ENCODE results near the gene GARIN5B. TPM values are rescaled to one million over a fixed set of nuclear protein-coding genes. Genes with fewer than 3 reads are reported as not detected.
"Not testable (repeated sequence)": the region's sequence is repeated elsewhere in the genome, so short reads cannot be mapped to it uniquely, and the experiment has no call there.

Gene GARIN5B
- total RNA-seq, 1 donor from 2014 or later = not detected

DNA sequence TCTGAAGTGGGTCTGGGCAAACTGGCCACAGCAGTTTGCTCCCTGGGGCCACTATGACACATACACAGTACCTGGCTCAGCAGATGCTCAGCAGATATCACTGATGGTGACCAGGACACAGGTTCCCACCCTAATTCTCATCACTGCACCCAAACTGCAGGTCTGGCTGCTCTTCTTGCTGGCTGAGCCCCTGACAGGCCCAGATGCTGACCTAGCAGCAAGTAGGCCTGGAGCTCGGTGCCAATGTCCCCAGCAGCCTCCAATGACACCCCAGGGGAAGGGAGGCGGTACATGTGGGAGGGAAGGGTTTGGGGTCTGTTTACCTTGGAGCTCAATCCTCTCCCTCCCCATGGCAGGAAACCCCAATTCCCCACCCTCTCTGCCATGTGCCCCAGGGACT is 39.4 kb upstream of the GARIN5B start:
- no peak overlapping the region for H3K4me3 ChIP-seq (ENCODE audit: low read length in 3 of 3)
- H3K4me1 ChIP-seq (ENCODE audit: control insufficient read depth in 3 of 3, insufficient read depth in 3 of 3, low read length in 3 of 3) = peaks cover 6 to 9% (median 8%) of the 10 kb centered on the region in 3 donors
- no peak overlapping the region for H3K27ac ChIP-seq (ENCODE audit: low read depth, low read length)
- peaks cover 8 to 17% (median 10%) of the 10 kb centered on the region in 3 donors for H3K36me3 ChIP-seq (ENCODE audit: control insufficient read depth in 3 of 3, insufficient read depth in 3 of 3, low read length in 3 of 3)
- H3K9me3 ChIP-seq (ENCODE audit: control insufficient read depth in 3 of 3, low read length in 3 of 3) = no peaks in the 10 kb centered on the region
- no peaks in the 10 kb centered on the region for H3K27me3 ChIP-seq (ENCODE audit: control insufficient read depth in 3 of 3, insufficient read depth in 3 of 3, low read length in 3 of 3)
- no peak overlapping the region for H3K9ac ChIP-seq (ENCODE audit: low read depth in 1 of 3, low read length in 3 of 3)

GRCh38 chr19:55401390-55401789 is 38.3 kb upstream of the GARIN5B start:
- H3K36me3 ChIP-seq (ENCODE audit: control insufficient read depth in 3 of 3, insufficient read depth in 3 of 3, low read length in 3 of 3) = peaks cover 8 to 17% (median 10%) of the 10 kb centered on the region in 3 donors
- H3K4me3 ChIP-seq (ENCODE audit: low read length in 3 of 3); H3K4me1 ChIP-seq (ENCODE audit: control insufficient read depth in 3 of 3, insufficient read depth in 3 of 3, low read length in 3 of 3); H3K27ac ChIP-seq (ENCODE audit: low read depth, low read length); H3K27me3 ChIP-seq (ENCODE audit: control insufficient read depth in 3 of 3, insufficient read depth in 3 of 3, low read length in 3 of 3); H3K9me3 ChIP-seq (ENCODE audit: control insufficient read depth in 3 of 3, low read length in 3 of 3); H3K9ac ChIP-seq (ENCODE audit: low read depth in 1 of 3, low read length in 3 of 3): not testable (repeated sequence)

DNA sequence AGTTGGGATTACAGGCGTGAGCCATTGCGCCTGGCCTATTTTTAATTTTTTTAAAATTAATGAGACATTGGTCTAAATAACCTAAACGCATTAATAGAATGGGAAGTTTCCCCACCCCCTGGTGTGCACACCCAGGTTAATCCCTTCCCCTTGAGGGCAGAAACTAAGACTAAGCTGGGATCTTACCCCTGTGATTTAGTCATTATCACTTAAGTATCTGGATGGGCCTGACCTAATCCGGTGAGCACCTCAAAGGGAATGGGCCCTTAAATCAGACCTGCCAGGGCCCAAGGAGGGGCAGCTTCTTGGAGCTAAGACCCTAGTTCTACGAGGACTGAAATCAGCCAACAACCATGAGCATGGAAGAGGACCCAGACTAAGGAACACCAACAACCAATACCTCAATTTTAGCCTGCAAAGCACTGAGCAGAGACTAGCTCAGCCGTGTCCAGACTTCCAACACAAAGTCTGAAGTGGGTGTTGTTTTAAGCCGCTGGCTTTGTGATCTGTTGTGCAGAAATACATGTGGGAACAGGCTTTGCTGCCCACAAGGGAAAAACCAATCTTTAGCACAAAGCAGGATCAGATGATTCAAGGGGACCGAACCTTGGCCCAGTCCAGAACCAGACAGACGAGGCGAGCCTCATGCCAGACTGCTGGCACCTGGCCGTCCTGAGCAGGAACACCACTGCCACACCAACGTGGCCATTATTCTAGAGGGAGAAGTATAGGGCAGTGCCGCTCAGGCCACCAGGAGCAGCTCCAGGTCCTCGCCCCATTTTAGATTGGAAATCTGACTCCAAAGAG is 37.4 kb upstream of the GARIN5B start:
- Histone ChIP-seq H3K36me3 (ENCODE audit: control insufficient read depth in 3 of 3, insufficient read depth in 3 of 3, low read length in 3 of 3) (peaks cover 6 to 16% (median 8%) of the 10 kb centered on the region in 3 donors), H3K9me3 (ENCODE audit: control insufficient read depth in 3 of 3, low read length in 3 of 3) (no peaks in the 10 kb centered on the region), H3K27ac (ENCODE audit: low read depth, low read length) (no peak overlapping the region), H3K4me1 (ENCODE audit: control insufficient read depth in 3 of 3, insufficient read depth in 3 of 3, low read length in 3 of 3) (no peaks in the 10 kb centered on the region), H3K4me3 (ENCODE audit: low read length in 3 of 3) (no peak overlapping the region), H3K27me3 (ENCODE audit: control insufficient read depth in 3 of 3, insufficient read depth in 3 of 3, low read length in 3 of 3) (no peaks in the 10 kb centered on the region), H3K9ac (ENCODE audit: low read depth in 1 of 3, low read length in 3 of 3) (no peak overlapping the region)

GRCh38 chr19:55398200-55398925 is 35.3 kb upstream of the GARIN5B start:
- Histone ChIP-seq H3K27me3 (ENCODE audit: control insufficient read depth in 3 of 3, insufficient read depth in 3 of 3, low read length in 3 of 3) (no peaks in the 10 kb centered on the region), H3K4me1 (ENCODE audit: control insufficient read depth in 3 of 3, insufficient read depth in 3 of 3, low read length in 3 of 3) (no peaks in the 10 kb centered on the region), H3K4me3 (ENCODE audit: low read length in 3 of 3) (no peak overlapping the region), H3K36me3 (ENCODE audit: control insufficient read depth in 3 of 3, insufficient read depth in 3 of 3, low read length in 3 of 3) (peaks cover 4 to 10% (median 8%) of the 10 kb centered on the region in 3 donors), H3K27ac (ENCODE audit: low read depth, low read length) (no peak overlapping the region), H3K9ac (ENCODE audit: low read depth in 1 of 3, low read length in 3 of 3) (no peak overlapping the region), H3K9me3 (ENCODE audit: control insufficient read depth in 3 of 3, low read length in 3 of 3) (no peaks in the 10 kb centered on the region)

- Histone ChIP-seq H3K9ac (ENCODE audit: low read depth in 1 of 3, low read length in 3 of 3) (no peak overlapping the region), H3K27ac (ENCODE audit: low read depth, low read length) (no peak overlapping the region), H3K9me3 (ENCODE audit: control insufficient read depth in 3 of 3, low read length in 3 of 3) (no peaks in the 10 kb centered on the region), H3K36me3 (ENCODE audit: control insufficient read depth in 3 of 3, insufficient read depth in 3 of 3, low read length in 3 of 3) (peaks cover 18 to 37% (median 22%) of the 10 kb centered on the region in 3 donors), H3K27me3 (ENCODE audit: control insufficient read depth in 3 of 3, insufficient read depth in 3 of 3, low read length in 3 of 3) (no peaks in the 10 kb centered on the region), H3K4me1 (ENCODE audit: control insufficient read depth in 3 of 3, insufficient read depth in 3 of 3, low read length in 3 of 3) (peaks cover 9 to 30% (median 15%) of the 10 kb centered on the region in 3 donors), H3K4me3 (ENCODE audit: low read length in 3 of 3) (no peak overlapping the region)
Measured at GRCh38 chr19:55392820-55393761, 30.0 kb upstream of the GARIN5B start.

- H3K4me1 ChIP-seq (ENCODE audit: control insufficient read depth in 3 of 3, insufficient read depth in 3 of 3, low read length in 3 of 3) = peaks cover 20 to 42% (median 26%) of the 10 kb centered on the region in 3 donors
- H3K9ac ChIP-seq (ENCODE audit: low read depth in 1 of 3, low read length in 3 of 3) = peak overlapping the region in 1 of 3 donors; percentile 10
- no peaks in the 10 kb centered on the region for H3K9me3 ChIP-seq (ENCODE audit: control insufficient read depth in 3 of 3, low read length in 3 of 3)
- no peak overlapping the region for H3K4me3 ChIP-seq (ENCODE audit: low read length in 3 of 3)
- no peaks in the 10 kb centered on the region for H3K27me3 ChIP-seq (ENCODE audit: control insufficient read depth in 3 of 3, insufficient read depth in 3 of 3, low read length in 3 of 3)
- H3K36me3 ChIP-seq (ENCODE audit: control insufficient read depth in 3 of 3, insufficient read depth in 3 of 3, low read length in 3 of 3) = peaks cover 30 to 47% (median 32%) of the 10 kb centered on the region in 3 donors
- H3K27ac ChIP-seq (ENCODE audit: low read depth, low read length) = no peak overlapping the region
Measured at GRCh38 chr19:55391702-55392615, 28.9 kb upstream of the GARIN5B start.

GRCh38 chr19:55391191-55391670 is 28.2 kb upstream of the GARIN5B start:
- Histone ChIP-seq H3K9ac (ENCODE audit: low read depth in 1 of 3, low read length in 3 of 3) (peak overlapping the region in 1 of 3 donors; percentile 33), H3K27me3 (ENCODE audit: control insufficient read depth in 3 of 3, insufficient read depth in 3 of 3, low read length in 3 of 3) (no peaks in the 10 kb centered on the region), H3K4me1 (ENCODE audit: control insufficient read depth in 3 of 3, insufficient read depth in 3 of 3, low read length in 3 of 3) (peaks cover 27 to 49% (median 33%) of the 10 kb centered on the region in 3 donors), H3K36me3 (ENCODE audit: control insufficient read depth in 3 of 3, insufficient read depth in 3 of 3, low read length in 3 of 3) (peaks cover 32 to 48% (median 32%) of the 10 kb centered on the region in 3 donors), H3K4me3 (ENCODE audit: low read length in 3 of 3) (no peak overlapping the region), H3K9me3 (ENCODE audit: control insufficient read depth in 3 of 3, low read length in 3 of 3) (no peaks in the 10 kb centered on the region), H3K27ac (ENCODE audit: low read depth, low read length) (no peak overlapping the region)

DNA sequence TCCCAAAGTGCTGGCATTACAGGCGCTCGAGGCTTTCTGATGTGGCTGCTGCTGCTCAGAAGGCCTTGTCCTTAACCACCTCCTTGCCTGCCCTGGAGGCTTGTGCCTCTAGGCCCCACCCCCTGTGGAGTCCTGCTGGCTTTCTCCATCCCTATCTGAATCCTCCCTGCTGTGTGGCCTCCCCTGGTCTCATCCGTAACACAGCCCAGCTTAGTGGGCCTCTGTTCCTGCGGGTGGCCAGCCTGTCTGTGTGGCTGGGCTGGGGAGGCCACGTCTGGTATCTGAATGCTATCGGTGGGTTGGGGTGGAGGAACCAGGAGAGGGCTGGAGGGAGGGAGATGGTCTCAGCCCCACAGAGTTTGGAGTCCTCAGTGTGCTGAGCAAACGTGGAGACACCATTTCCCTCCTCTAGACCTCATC is 27.4 kb upstream of the GARIN5B start:
- H3K4me3 ChIP-seq (ENCODE audit: low read length in 3 of 3) = no peak overlapping the region
- H3K27ac ChIP-seq (ENCODE audit: low read depth, low read length) = no peak overlapping the region
- H3K27me3 ChIP-seq (ENCODE audit: control insufficient read depth in 3 of 3, insufficient read depth in 3 of 3, low read length in 3 of 3) = no peaks in the 10 kb centered on the region
- peaks cover 32 to 48% (median 32%) of the 10 kb centered on the region in 3 donors for H3K36me3 ChIP-seq (ENCODE audit: control insufficient read depth in 3 of 3, insufficient read depth in 3 of 3, low read length in 3 of 3)
- peaks cover 30 to 54% (median 34%) of the 10 kb centered on the region in 3 donors for H3K4me1 ChIP-seq (ENCODE audit: control insufficient read depth in 3 of 3, insufficient read depth in 3 of 3, low read length in 3 of 3)
- no peak overlapping the region for H3K9ac ChIP-seq (ENCODE audit: low read depth in 1 of 3, low read length in 3 of 3)
- H3K9me3 ChIP-seq (ENCODE audit: control insufficient read depth in 3 of 3, low read length in 3 of 3) = no peaks in the 10 kb centered on the region
